Testis (tissue), 3 donors: ENCODE measurements around the gene ATP10A. TPM values are rescaled to one million over a fixed set of nuclear protein-coding genes. Genes with fewer than 3 reads are reported as not detected.
"Not testable (repeated sequence)": the region's sequence is repeated elsewhere in the genome, so short reads cannot be mapped to it uniquely, and the experiment has no call there.

ENCODE experiments used
- DNase-seq: peaks from one replicate; pipeline ENCODE4 v3.0.0-alpha.2; 2019
- H3K27ac ChIP-seq, 2 donors: fragments of 200-600 bp; sonication (generic); one replicate each; pipeline ENCODE4 v1.5.1; 2019
- H3K27me3 ChIP-seq: fragments of 200-600 bp; sonication (generic); one replicate; pipeline ENCODE4 v1.5.1; 2019
- H3K36me3 ChIP-seq: fragments of 200-600 bp; sonication (generic); one replicate; pipeline ENCODE4 v1.5.1; 2017; ENCODE audit warnings: low read depth; ENCODE audit errors: missing control alignments
- H3K4me1 ChIP-seq: fragments of 200-600 bp; sonication (generic); one replicate; pipeline ENCODE4 v1.5.1; 2019
- H3K4me3 ChIP-seq, 2 donors: fragments of 200-600 bp; sonication (generic); one replicate each; pipeline ENCODE4 v1.5.1; 2017 to 2019
- H3K9me3 ChIP-seq: fragments of 200-600 bp; sonication (generic); one replicate; pipeline ENCODE4 v1.5.1; 2017
- POLR2A ChIP-seq: fragments of 450-650 bp; IDR thresholded peaks from one replicate; pipeline ENCODE4 v1.6.1; 2017; ENCODE audit warnings: antibody characterized with exemption, mild to moderate bottlenecking, moderate library complexity
- WGBS, 2 donors: methylation state at CpG; one replicate each; pipeline ENCODE4 v1.1.5; 2018; 5-methylcytosine and 5-hydroxymethylcytosine counted together
- intact Hi-C: fragments of 100-400 bp; cut with DNase I; formaldehyde crosslinking; loops from one replicate; pipeline ENCODE4 v1.15.1; 2023; ENCODE audit warnings: low total_unique reads
- polyA plus RNA-seq: library from polyadenylated mRNA; stranded (reverse); fragments of 350-450 nt; fragmentation: Illumina TruSeq; extraction: RNeasy Lipid Tissue Mini Kit (QIAGEN cat#74804); gene quantifications from one replicate; pipeline ENCODE4 v1.2.3, GENCODE V29; 2014; ENCODE audit warnings: low read depth, low replicate concordance; ENCODE audit not compliant: insufficient read depth
- total RNA-seq, 2 donors: library from RNA; depleted of rRNA; stranded (reverse); fragments of >200 nt; gene quantifications; one replicate each; pipeline ENCODE4 v1.2.3, GENCODE V29; 2016
- TF ChIP-seq, protein P1 (sequence below), 3 experiments: fragments of 450-650 bp in 2 of 3; fragments of 200-600 bp in 1 of 3; sonication (generic) in 1 of 3; IDR thresholded peaks; one replicate each; pipeline ENCODE4 v1.5.1; 2016 to 2019; ENCODE audit warnings: antibody characterized with exemption in 3 of 3, mild to moderate bottlenecking in 2 of 3, moderate library complexity in 1 of 3

ATP10A gene
- total and polyA plus RNA-seq, 3 donors from 2014 or later = 13.6 to 26.5 (median 22.8) TPM

GRCh38 chr15:25886498-25887140 lies 23.5 kb upstream of the ATP10A start:
- Histone ChIP-seq H3K4me1 (no peaks in the 10 kb centered on the region), H3K9me3 (no peaks in the 10 kb centered on the region), H3K36me3 (no peaks in the 10 kb centered on the region), H3K27me3 (no peaks in the 10 kb centered on the region), H3K4me3 (no peak overlapping the region), H3K27ac (no peak overlapping the region)
- TF ChIP-seq, protein P1, sequence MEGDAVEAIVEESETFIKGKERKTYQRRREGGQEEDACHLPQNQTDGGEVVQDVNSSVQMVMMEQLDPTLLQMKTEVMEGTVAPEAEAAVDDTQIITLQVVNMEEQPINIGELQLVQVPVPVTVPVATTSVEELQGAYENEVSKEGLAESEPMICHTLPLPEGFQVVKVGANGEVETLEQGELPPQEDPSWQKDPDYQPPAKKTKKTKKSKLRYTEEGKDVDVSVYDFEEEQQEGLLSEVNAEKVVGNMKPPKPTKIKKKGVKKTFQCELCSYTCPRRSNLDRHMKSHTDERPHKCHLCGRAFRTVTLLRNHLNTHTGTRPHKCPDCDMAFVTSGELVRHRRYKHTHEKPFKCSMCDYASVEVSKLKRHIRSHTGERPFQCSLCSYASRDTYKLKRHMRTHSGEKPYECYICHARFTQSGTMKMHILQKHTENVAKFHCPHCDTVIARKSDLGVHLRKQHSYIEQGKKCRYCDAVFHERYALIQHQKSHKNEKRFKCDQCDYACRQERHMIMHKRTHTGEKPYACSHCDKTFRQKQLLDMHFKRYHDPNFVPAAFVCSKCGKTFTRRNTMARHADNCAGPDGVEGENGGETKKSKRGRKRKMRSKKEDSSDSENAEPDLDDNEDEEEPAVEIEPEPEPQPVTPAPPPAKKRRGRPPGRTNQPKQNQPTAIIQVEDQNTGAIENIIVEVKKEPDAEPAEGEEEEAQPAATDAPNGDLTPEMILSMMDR (IDR thresholded peaks at IDR 0.05) = no peak
- TF ChIP-seq POLR2A = no peak
- intact Hi-C loops = no loop called here
- DNase-seq = peak; percentile 37
- WGBS, 2 donors = 49 to 54% methylated on average over 7 of the region's 7 CpGs

DNA sequence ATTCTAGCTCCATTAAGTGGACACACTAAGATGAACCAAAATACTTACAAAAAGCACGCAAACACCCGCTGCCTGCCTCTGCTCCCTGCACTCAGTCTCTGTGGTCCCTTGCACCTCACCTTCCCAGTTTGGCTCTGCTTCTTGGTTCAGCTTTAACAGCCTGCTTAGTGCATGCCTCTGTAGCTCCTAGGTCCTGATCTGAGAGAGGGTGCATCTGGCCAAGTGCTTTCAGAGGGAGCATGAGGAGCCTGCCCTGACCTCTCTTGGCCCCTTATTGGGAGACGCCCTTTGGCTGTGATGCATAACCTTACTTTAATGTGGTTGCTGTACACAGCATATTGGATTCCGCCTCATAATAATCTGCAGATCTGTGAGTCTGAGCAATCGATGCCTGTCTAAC lies 21.2 kb upstream of the ATP10A start:
- H3K9me3 ChIP-seq = no peaks in the 10 kb centered on the region
- intact Hi-C loops = no loop called here
- no peaks in the 10 kb centered on the region for H3K27me3 ChIP-seq
- no peak for DNase-seq
- H3K36me3 ChIP-seq = no peaks in the 10 kb centered on the region
- 58 to 79% methylated on average over 5 of the region's 5 CpGs for WGBS, 2 donors
- no peak overlapping the region for H3K4me3 ChIP-seq
- no peak overlapping the region for H3K27ac ChIP-seq
- TF ChIP-seq, protein P1 (IDR thresholded peaks at IDR 0.05) = no peak
- no peaks in the 10 kb centered on the region for H3K4me1 ChIP-seq

DNA sequence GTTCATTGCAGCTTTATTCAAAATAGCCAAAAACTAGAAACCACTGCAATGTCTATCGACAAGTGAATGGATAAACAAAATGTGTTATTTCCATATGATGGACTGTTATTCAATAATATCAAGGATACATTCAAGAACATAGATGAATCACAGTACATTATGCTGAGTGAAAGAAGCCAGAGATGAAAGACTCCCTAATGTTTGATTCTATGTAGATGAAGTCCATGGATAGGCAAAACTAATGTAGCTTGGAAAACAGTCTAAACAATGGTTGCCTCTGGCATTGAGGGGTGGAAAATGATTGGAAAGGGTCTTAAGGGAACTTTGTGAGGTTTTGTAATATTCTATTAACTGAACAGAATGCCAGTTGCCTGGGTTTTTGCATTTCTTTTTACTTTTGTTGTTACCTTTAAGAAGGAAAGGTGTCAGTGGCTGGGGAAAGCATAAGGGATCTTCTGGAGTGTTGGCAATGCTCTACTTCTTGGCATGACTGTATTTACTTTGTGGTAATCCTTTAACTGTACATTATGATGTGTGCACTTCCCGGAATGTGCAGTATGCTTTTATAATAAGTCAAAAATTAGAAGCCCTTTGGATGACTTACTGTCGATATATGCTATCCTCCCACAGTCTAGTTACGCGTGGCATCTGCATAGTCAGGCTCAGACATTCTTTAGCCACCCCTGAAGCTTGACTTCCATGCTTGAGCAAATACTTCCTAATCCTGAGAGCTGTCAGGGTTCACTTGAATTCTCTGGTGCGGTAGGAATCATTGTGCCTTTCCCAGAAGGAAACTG lies 20.5 kb upstream of the ATP10A start:
- Histone ChIP-seq H3K27me3 (no peaks in the 10 kb centered on the region), H3K4me3 (no peak overlapping the region), H3K4me1 (no peaks in the 10 kb centered on the region), H3K9me3 (no peaks in the 10 kb centered on the region), H3K27ac (no peak overlapping the region), H3K36me3 (no peaks in the 10 kb centered on the region)
- intact Hi-C loops = no loop called here
- 53 to 70% methylated on average over 6 of the region's 6 CpGs for WGBS, 2 donors
- no peak for DNase-seq
- TF ChIP-seq, protein P1 (IDR thresholded peaks at IDR 0.05) = no peak
- TF ChIP-seq POLR2A = no peak

DNA sequence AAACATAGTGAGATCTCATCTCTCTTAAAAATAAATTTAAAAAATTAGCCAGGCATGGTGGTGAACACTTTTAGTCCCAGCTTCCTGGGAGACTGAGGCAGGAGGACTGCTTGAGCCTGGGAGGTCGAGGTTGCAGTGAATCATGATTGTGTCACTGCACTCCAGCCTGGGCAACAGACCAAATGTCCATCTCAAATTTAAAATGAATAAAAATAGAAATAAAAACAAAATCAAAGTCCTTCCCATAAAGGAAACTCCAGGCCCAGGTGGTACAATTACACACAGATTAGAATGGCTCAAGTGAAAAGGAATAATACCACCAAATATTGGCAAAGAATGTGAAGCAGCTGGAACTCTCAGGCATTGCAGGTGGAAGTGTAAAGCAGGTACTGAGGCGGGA lies 19.3 kb upstream of the ATP10A start:
- H3K4me3 ChIP-seq = no peak overlapping the region

GRCh38 chr15:25880877-25881276 lies 17.8 kb upstream of the ATP10A start:
- H3K27ac ChIP-seq, H3K27me3 ChIP-seq, H3K4me3 ChIP-seq, H3K9me3 ChIP-seq, H3K4me1 ChIP-seq, DNase-seq, intact Hi-C loops, H3K36me3 ChIP-seq: not testable (repeated sequence)
- 91 to 93% methylated on average over 6 of the region's 6 CpGs for WGBS, 2 donors

More for the DNA sequence above, 19.3 kb upstream of the ATP10A start:
- DNase-seq = no peak
- no peak overlapping the region for H3K27ac ChIP-seq
- no peaks in the 10 kb centered on the region for H3K36me3 ChIP-seq
- no peaks in the 10 kb centered on the region for H3K4me1 ChIP-seq
- TF ChIP-seq, protein P1 (IDR thresholded peaks at IDR 0.05) = no peak
- no peak for TF ChIP-seq POLR2A
- intact Hi-C loops = no loop called here
- WGBS, 2 donors = 79 to 86% methylated on average over 2 of the region's 2 CpGs
- no peaks in the 10 kb centered on the region for H3K27me3 ChIP-seq
- H3K9me3 ChIP-seq = no peaks in the 10 kb centered on the region
